Cardiac fibroblast (primary cell): Measurements from ENCODE around the gene FKBP1B.
A peak's percentile ranks its signal among the peaks of the same experiment; 100 is the strongest.

Experiments used
- DNase-seq, 2 donors: peaks; one replicate each; pipeline versions ENCODE4 v3.0.0 to v3.0.0-alpha.2; 2010; ENCODE audit warnings: low read depth in 2 of 2
- H3K4me3 ChIP-seq, 2 donors: replicated peaks in 1 of 2; 1 replicate in 1 of 2; 2 replicates in 1 of 2; pipeline ENCODE4 v1.5.1; 2011; ENCODE audit warnings: low read depth in 2 of 2, low read length in 2 of 2, mild to moderate bottlenecking in 2 of 2, moderate library complexity in 1 of 2
- CTCF ChIP-seq: IDR thresholded peaks from one replicate; pipeline ENCODE4 v1.5.1; 2011; ENCODE audit warnings: low read depth, mild to moderate bottlenecking, low read length, inconsistent platforms

Gene FKBP1B

GRCh38 chr2:24049485-24050021 lies at the start of gene FKBP1B:
Gene FKBP1B, plus strand, starts transcription at chr2:24049741. Its CDS starts 109 bp downstream, at chr2:24049850.
- peak; percentile 52 to 55 for DNase-seq
- peak within 1 kb of the TSS; percentile 61 to 76 for H3K4me3 ChIP-seq
- no peak for TF ChIP-seq CTCF

GRCh38 chr2:24007693-24008092 lies 41.8 kb upstream of the FKBP1B start:
- no peak overlapping the region for H3K4me3 ChIP-seq
- no peak for TF ChIP-seq CTCF
- DNase-seq, result no peak

- no peak for TF ChIP-seq CTCF
- H3K4me3 ChIP-seq, result no peak overlapping the region
- DNase-seq, result no peak
Measured at GRCh38 chr2:24008672-24009366, 40.7 kb upstream of the FKBP1B start.

- H3K4me3 ChIP-seq, result peak overlapping the region in 1 of 2 donors; percentile 53
- TF ChIP-seq CTCF, result no peak
- DNase-seq, result no peak
Measured at GRCh38 chr2:24009367-24009679, 40.2 kb upstream of the FKBP1B start.

- no peak for TF ChIP-seq CTCF
- DNase-seq, result peak in 1 of 2 donors; percentile 16
Measured at GRCh38 chr2:24009680-24010476, 39.7 kb upstream of the FKBP1B start, which contains the start of gene MFSD2B. Gene MFSD2B, plus strand, starts transcription at chr2:24010085. Its CDS starts 12 bp downstream, at chr2:24010097.

GRCh38 chr2:24010477-24011249 lies 38.9 kb upstream of the FKBP1B start:
- no peak for DNase-seq
- TF ChIP-seq CTCF, result no peak
- peak overlapping the region in 1 of 2 donors; percentile 53 for H3K4me3 ChIP-seq

More at GRCh38 chr2:24009680-24010476, 39.7 kb upstream of the FKBP1B start, which contains the start of gene MFSD2B:
- H3K4me3 ChIP-seq, result peak within 1 kb of the TSS; percentile 43 to 53
